GM21576 (cell line): ENCODE results near the gene RASA3.
"Not testable (repeated sequence)": the region's sequence is repeated elsewhere in the genome, so short reads cannot be mapped to it uniquely, and the experiment has no call there.

Experiments used
- ATAC-seq: cut with Tn5 transposase; IDR thresholded peaks from one replicate; pipeline ENCODE4 v1.9.1; 2021; ENCODE audit warnings: mild to moderate bottlenecking, moderate library complexity; ENCODE audit not compliant: unreplicated experiment

The RASA3 gene

DNA sequence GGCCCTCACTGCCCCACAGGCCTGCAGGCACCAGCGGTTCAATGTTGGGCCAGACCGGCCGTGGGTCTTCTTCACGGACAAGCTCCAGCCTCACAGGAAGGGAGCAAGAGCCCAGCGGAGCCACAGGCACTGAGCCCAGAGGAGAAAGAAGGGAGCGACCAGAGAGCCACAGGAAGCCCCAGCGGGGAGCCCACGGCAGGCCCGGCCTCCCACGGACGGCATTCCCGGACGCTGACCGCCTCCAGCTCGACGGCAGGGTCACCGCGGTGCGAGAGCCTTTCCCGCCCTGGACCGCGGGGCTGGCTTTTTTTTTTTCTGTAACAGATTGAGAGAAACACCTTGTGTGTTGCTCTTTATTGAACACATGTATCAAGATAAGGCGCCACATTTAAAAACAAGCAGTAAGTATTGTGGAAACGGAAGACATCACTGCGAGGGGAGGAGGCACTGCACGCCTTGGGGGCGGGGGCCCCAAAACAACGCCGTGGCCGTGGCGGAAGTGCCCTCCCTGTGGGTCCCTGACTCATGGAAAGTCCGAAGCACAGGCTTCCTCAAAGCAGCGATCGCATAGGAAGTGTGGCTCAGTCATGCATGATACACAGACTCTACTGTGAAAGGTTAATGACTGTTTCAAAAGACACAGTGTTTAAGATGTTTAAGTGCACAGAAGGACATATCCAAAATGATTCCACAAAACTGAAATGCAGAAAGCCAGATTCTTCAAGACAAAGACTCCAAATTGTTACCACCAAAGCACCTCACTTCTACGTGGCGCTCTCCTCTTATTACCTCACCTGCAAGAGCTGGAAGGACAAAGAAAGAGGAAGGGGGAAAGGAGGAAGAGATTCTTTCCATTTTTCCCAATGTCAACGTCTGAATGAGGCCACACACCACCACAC is 3.5 kb downstream of the RASA3 start:
- peak; percentile 65 for ATAC-seq

DNA sequence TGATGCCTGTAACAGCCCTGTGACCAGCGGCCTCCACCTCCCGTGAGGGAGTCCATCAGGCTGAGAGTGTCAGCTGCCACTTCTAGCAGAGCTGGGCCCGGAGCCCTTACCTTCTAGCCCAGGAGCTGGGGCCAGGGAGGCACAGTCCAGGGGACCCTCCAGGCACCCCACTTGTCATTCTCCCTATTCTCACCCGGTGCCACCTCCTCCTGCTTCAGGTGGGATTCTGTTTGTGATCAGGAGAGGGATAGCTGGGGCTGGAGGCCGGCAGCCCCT is 4.1 kb downstream of the RASA3 start:
- ATAC-seq = no peak

DNA sequence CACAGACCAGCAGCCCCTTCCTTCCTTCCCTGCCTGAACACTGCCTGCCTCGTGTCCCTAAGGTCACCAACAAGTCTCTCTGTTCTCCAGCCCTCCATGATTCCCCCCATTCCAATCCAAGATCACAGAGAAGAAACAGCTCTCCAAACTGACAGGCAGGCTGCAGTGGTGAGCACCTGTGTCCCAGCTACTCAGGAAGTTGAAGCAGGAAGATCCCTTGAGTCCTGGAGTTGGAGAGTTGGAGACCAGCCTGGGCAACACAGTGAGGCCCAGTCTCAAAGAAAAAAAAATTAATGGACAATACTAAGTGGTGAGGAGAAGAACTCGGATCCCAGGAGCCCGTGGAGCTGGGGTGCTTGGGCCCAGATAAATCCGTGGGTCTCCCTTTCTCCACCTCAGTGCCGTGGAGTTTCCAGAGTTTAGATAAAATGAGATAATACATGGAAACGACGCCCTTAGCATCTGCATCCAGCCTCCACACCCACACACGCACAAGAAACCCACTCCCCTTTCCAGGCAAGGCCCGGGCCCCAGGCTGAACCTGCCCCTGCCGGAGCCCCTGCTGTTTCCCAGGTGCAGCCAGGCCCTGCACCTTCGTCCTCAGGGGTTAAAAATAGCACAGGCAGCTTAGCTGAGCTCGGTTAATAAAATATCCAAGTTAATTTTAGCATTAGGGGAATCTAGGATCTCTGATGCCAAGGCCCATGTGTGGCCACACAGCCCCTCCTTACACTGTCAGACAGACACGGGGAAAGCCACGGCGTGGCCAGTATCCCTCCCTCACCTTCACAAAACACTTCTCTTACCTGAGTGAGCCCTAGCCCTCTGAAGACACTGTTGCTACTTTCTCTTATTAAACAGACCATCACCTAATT is 4.7 kb downstream of the RASA3 start:
- no peak for ATAC-seq

DNA sequence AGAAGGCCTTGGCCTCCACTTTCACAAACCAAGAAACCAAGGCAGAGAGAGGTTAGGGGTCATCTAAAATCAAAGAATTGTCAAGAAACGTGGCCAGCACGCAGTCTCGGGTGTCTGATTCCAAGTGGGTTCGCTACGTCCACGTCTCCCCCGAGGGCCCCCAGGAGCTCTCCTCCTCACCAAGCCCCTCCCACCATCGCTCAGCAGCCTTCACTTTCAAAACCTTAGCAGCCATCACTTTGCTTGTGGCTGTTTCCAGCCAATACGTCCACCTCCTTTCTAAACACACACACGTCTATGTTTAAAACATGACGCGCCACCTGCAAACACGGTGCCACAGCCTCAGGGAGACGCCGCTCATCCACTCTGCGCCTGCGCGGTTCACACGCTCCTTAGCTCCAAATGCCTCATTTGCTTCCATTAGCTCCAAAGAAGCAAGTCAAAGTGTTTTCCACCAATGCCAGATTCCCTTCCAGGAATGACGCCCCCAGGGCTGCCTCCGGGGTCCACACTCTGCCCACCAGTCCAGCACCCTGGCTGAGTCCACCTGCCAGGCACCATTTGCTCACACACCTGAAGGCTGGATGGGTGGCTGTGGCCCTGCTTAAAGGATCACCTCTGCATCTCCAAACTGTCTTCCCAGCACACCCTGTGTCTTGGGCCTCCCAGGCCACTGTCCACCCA is 5.5 kb downstream of the RASA3 start:
- ATAC-seq = no peak

DNA sequence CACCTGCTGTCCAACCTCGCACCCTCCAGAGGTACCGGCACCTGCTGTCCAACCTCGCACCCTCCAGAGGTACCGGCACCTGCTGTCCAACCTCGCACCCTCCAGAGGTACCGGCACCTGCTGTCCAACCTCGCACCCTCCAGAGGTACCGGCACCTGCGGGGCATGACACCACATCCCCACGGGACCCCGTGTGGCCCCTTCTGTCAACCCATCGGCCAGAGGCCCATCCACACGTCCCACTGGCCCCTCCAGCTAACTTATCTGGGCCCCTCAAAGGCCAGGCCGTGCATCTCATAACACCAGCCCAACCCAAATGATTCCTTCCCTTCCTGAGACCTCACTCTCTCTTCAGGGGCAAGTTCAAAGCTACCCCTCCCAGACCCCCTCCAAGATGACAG is 6.3 kb downstream of the RASA3 start:
- ATAC-seq = not testable (repeated sequence)

DNA sequence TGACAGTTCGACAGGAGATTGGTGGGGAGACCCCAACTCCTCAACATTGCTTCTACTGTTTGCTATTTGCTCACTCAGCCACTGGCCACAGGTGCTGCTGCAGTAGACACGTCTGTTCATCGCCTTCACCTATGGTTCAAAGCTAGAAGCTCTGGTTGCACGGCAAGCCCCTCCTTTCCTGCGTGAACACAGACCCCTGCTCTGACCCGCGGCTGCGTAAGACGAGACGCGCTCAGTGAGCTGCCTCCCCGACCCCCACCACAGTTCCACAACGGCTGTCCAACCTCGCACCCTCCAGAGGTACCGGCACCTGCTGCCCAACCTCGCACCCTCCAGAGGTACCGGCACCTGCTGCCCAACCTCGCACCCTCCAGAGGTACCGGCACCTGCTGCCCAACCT is 6.8 kb downstream of the RASA3 start:
- ATAC-seq = no peak

DNA sequence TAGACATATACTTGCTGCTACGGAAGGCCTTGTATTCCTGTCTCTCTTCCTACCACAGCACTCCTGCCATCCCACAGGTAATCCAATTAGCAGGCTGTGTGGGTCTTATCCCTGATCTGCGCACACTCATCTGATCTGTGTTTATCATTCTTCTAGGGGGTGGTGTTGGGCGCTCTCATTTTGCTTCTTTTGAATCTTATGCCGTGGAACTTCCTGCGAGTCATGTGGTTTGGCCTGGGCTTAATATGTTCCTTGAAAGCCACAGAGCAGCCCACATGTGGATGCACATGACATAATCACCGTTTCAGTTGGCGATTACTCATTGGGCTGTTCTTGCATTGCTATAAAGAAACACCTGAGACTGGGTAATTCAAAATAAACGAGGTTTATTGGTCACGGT is 7.5 kb downstream of the RASA3 start:
- no peak for ATAC-seq

DNA sequence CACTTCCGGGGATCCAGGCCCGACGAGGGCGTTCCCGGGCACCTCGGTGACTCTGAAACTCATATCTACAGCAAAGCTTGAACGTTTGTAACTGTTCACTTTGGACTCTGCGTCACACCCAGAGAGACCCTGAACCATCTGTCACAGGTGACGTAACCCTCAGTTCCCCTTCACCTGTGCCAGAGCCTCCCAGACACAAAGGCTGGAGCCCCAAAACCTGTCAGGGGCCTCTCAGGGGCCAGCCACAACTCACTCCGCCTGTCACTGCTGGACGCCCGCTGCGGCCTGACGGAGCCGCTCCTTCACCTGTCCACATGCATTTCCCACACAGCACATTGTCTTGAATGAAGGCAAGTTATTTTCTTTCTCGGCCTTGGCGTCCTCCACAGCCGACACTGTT is 8.0 kb downstream of the RASA3 start:
- ATAC-seq = no peak

DNA sequence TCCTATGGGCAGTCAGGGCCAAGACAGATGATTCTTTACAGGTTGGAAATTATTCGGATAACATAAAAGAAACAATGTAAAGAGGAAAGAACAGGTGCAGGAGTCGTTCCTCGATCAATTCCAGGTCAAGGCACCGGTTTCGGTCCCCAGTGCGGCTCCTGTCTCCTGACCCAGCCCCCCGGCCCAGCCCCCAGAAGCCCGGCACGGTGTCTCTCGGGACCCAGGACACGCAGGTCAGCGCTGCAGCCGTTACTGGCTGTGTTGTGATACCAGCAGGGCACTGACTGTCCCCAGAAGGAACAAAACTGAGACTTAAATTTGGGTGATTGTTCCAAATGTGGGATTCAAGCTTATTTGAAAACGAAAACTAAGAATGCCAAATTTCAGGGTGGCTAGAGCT is 8.5 kb downstream of the RASA3 start:
- no peak for ATAC-seq

DNA sequence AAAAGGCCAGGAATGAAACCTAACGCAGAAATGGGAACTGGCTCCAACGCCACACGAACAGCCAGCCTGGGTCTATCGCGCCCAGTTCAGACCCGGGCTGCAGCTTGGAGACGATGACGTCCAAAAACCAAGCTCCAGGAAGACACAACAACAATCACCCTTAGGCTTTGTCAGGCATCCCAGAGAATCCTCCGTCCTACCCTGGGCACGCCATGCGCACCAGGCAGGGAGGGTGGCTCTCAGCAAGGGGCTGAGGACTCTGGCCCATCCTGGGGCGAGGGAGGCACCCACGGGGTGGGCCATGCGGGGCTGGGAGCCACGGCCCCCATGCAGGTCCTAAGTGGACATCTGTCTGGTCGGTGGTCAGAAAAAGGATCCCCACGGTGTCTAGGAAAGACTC is 9.0 kb downstream of the RASA3 start:
- ATAC-seq = no peak

DNA sequence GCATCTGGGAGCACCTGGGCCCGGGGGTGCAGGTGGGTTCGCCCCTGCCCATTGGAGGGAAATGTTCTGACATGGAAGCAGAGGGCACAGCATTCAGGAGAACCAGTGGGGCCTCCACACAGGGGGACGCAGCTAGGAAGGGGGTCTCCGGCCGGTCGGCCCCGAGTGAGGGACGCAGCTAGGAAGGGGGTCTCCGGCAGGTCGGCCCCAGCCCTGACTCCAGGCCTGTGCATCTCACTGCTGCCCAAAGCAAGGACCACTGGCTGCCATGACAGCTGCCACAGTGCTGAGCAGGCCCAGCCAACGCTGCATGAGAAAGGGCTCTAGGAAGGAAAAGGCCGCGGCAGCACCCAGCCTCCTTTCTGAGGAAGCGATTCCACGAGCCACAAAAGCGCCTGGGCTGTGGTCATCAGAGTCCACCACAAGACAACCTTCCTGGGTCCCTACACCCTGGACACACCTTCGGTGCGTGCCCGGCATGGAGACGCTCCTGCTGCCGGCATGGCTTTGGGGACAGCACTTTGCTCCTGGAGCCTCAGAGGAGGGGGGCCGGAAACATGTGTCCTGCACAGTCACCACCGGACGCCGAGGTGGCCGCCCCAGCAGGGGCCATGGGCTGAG is 9.7 kb downstream of the RASA3 start:
- no peak for ATAC-seq

DNA sequence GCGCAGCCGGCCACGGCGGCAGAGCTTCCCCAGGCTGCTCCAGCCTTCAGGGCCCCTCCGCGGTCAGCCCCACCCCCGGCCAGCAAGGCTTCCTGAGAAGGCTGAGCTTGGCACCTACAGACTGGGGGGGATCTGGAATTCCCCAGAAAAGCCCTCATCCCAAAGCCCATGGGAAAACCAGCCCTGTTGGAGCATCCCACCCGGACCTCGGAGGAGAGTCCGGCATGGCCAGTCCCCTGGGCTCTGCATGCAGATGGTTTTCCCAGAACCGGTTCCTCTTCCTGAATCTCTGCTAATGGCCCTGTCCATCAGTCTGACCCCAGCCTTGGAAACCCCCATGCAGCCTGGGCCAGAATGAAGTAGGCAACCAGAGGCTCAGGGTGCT is 10.3 kb downstream of the RASA3 start:
- no peak for ATAC-seq

DNA sequence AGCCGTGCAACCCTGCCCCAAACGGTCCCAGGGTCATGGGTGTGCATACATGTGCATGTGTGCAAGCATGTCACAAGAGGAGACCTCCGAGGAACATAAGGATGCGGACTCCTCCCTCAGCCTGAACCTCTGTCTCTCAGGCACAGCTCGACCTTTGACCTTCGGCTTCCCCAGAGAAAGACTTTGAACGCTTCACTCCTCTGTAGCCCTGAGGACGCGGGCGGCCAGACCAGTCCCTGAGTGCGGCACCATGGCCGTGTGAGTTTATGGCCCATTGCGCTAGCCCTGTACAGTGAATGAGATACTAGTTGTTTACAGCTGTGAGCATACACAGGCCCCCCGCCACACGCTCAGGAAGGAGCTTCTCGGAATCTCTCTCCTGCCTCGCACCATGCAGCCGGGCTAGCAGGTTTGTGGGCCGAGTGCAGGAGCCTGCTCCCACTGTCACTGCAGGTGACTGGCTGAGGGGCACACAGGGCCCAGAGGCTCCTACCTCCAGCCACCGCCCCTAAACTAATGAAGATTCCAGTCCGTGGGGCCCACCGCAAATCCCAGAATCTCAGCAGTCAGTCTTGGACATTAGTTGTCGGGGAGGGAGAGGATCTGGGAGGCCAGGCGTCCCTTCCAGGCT is 10.8 kb downstream of the RASA3 start:
- no peak for ATAC-seq

DNA sequence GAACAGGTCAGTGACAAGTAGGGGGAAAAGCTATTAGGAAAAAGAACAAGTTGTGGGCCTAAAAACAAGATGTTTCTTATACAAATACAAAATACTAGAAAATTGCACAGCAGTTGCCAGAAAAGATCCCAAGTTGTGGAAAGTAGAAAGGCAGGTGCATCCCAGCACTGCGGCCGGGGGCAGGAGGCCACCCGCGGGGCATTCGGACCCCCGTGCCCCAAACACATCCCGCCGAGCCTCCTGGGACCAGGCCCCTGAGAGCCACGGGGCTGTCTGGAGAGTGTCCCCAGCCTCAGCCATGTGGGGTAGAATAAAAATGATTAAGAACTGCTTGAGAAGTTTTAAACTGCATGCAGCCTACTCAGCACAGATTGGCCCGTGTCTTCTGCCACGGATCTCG is 11.4 kb downstream of the RASA3 start:
- no peak for ATAC-seq

DNA sequence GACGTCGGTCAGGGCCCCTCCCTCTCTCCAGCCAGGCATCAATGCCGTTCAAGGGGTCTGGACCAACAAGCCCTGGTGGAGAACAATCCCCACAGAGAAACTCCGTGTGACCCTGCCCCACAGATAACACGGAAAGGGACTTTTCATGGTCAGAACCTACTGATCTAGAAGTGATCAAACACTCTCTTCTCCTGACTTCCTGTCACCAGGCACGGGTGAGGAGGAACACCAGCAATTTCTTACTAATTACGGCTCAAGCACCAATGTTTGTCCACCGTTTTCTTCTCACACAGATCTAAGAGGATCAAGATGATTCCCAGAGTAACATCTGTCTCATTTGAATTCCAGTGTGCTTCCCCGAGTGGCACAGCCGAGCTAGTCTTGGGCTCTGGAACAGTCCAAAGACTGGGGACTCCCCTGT is 11.8 kb downstream of the RASA3 start:
- no peak for ATAC-seq

DNA sequence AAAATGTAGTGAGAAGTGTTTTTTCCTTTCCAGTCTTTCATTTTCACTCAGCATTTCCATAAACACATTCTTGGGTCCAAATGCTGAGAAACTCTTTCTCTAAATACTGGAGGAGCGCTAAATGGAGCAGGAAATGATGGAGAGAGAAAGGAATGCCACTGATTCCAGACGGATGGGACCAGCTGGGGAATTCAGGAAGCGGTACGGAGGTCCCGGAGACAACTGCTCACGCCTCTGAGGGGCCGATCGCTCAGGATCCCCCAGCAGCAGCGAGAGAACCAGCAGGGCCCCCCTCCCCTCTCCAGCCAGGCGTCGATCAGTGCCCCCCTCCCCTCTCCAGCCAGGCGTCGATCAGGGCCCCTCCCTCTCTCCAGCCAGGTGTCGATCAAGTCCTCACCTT is 13.2 kb downstream of the RASA3 start:
- ATAC-seq = no peak

DNA sequence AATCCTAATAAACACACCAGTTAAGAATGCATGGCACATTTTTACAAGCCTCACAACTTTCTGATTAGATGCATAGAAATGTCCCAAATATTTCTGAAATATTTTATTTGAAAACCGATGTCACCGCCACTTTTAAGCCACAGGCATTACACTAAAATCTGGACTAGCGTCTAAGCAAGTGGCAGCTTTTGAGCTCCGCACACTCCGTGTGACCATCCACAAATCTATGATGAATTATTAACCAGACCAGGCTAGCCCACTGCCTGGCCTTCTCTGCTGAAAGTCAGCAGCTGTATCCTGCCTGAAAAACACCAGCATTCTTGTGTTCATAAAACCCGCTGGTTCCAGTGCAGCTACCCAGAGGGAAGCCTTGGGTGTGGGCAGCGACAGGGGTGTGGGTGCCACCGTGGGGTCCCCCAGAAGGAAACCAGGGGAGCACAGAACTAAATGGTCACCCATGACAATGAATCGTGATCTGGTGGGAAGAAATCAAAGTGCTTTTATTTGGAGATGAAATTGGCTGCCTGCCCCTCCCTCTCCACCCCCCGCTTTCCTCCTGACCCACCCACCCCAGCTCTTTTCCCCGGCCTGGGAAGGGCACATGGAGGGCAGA is 13.8 kb downstream of the RASA3 start:
- ATAC-seq = no peak

DNA sequence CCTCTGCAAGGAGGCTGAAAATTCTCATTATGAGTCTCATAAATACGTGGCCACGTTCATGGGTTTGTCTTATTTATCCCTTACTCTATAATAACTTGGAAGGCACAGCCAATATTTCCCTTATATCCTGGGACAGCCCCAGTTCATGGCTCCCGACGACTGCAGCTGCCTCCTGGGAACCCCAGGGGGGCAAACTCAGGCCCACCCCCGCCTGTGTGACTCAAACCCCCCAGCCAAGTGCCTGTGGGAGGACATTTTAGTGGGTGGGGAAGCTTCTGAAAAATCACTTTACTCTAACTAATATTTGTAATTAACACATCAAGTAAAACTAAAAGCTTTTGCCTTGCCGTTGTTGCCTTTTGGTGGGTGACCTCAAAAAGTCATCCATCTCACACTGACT is 14.3 kb downstream of the RASA3 start:
- no peak for ATAC-seq

DNA sequence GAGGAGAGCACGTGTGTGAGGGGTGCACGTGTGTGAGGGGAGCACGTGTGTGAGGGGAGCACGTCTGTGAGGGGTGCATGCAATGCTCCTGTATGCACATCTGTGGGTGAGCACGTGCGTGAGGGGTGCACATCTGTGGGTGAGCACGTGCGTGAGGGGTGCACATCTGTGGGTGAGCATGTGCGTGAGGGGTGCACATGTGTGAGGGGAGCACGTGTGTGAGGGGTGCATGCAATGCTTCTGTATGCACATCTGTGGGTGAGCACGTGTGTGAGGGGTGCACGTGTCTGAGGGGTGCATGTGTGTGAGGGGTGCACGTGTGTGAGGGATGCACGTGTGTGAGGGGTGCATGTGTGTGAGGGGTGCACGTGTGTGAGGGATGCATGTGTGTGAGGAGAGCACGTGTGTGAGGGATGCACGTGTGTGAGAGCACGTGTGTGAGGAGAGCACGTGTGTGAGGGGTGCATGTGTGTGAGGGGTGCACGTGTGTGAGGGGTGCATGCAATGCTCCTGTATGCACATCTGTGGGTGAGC is 15.0 kb downstream of the RASA3 start:
- ATAC-seq = not testable (repeated sequence)

DNA sequence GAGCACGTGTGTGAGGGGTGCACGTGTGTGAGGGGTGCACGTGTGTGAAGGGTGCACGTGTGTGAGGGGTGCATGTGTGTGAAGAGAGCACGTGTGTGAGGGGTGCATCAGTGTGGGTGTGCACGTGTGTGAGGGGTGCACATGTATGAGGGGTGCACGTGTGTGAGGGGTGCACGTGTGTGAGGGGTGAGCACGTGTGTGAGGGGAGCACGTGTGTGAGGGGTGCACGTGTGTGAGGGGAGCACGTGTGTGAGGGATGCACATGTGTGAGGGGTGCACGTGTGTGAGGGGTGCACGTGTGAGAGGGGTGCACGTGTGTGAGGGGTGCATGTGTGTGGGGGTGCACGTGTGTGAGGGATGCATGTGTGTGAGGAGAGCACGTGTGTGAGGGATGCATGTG is 15.7 kb downstream of the RASA3 start:
- ATAC-seq = no peak
